ENCODE data around the gene ZNF414.
"Not testable (repeated sequence)": the region's sequence is repeated elsewhere in the genome, so short reads cannot be mapped to it uniquely, and the experiment has no call there.

ZNF414 gene

GRCh38 chr19:8514505-8515009 lies 590 bp upstream of the ZNF414 start:
- not testable (repeated sequence) for H2BK120ac ChIP-seq (ENCODE audit: low read depth, low read length); H4K8ac ChIP-seq (ENCODE audit: low read depth, low read length); H2BK5ac ChIP-seq (ENCODE audit: low read length); H3K27me3 ChIP-seq (ENCODE audit: control insufficient read depth in 3 of 3, insufficient read depth in 3 of 3, low read depth in 1 of 3, low read length in 3 of 3); H3K14ac ChIP-seq (ENCODE audit: low read length); H4K91ac ChIP-seq (ENCODE audit: low read depth, low read length, poor library complexity); H2AK5ac ChIP-seq (ENCODE audit: low read depth, low read length); H3K4me1 ChIP-seq (ENCODE audit: control insufficient read depth in 2 of 2, insufficient read depth in 1 of 2, low read depth in 1 of 2, low read length in 2 of 2); H3K18ac ChIP-seq (ENCODE audit: low read length); H3K9me3 ChIP-seq (replicated peaks in 1 of 2; ENCODE audit: control insufficient read depth in 2 of 2, insufficient read depth in 1 of 2, low read depth in 1 of 2, low read length in 2 of 2); H3K4ac ChIP-seq (ENCODE audit: low read length); DNase-seq (ENCODE audit: low spot score); H2BK12ac ChIP-seq (ENCODE audit: low read length)
- H3K9ac ChIP-seq (ENCODE audit: low read depth, low read length, poor library complexity), result peak overlapping the region; percentile 60
- peak overlapping the region; percentile 34 for H3K4me2 ChIP-seq (ENCODE audit: insufficient read depth, low read length, poor library complexity, severe bottlenecking)
- peak overlapping the region; percentile 34 to 84 for H3K4me3 ChIP-seq (ENCODE audit: low read length in 2 of 2)
- peak overlapping the region; percentile 98 for H2AFZ ChIP-seq (ENCODE audit: low read length)
- peak overlapping the region; percentile 97 for H3K23ac ChIP-seq (ENCODE audit: low read depth, low read length, poor library complexity)
- H3K27ac ChIP-seq (replicated peaks; ENCODE audit: low read length), result peak overlapping the region; percentile 84
- peaks cover 4 to 21% of the 10 kb centered on the region in 2 donors for H3K36me3 ChIP-seq (replicated peaks in 1 of 2; ENCODE audit: control insufficient read depth in 2 of 2, insufficient read depth in 2 of 2, low read length in 2 of 2)
- peak overlapping the region; percentile 25 for H2BK15ac ChIP-seq (ENCODE audit: low read length)
- WGBS, 2 donors (ENCODE audit: extremely low coverage in 2 of 2, insufficient read length in 2 of 2, insufficient replicate concordance in 1 of 2), result no CpG with 5 or more reads among the region's 21 CpGs
- H3K79me1 ChIP-seq (ENCODE audit: low read depth, low read length), result peaks cover 10% of the 10 kb centered on the region

DNA sequence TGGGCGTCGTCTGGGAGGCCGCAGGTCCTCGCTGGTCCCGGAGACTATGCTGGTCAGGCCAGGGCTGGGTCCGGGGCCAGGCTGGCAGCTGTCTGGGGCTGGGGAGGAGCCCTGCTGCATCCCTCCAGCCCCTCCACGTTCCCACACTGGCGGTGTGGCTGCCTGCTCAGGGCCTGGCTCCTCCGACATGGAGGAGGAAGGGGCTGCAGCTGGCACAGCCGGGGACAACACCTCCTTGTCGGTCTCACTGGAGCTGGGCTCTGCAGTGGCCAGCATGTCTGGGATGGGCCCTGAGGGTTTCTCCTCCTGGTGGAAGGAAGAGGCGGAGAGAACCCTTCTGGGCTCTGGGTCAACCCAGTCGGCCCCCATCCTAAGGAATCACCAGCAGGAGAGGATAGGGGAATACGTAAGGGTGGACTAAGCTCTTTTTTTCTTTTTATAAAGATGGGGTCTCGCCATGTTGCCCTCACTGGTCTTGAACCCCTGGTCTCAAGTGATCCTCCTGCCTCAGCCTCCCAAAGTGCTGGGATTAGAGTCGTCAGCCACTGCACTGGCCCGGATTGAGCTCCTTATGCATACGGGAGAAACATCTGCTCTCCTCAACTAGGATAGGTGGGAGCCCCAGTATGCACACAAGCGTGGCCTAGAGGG lies 806 bp downstream of the ZNF414 start:
- H3K27me3 ChIP-seq (ENCODE audit: control insufficient read depth in 3 of 3, insufficient read depth in 3 of 3, low read depth in 1 of 3, low read length in 3 of 3), result peaks cover 0 to 3% (median 0%) of the 10 kb centered on the region in 3 experiments
- no peak overlapping the region for H4K91ac ChIP-seq (ENCODE audit: low read depth, low read length, poor library complexity)
- H3K27ac ChIP-seq (replicated peaks; ENCODE audit: low read length), result peak overlapping the region; percentile 84
- peak overlapping the region; percentile 73 to 84 for H3K4me3 ChIP-seq (ENCODE audit: low read length in 2 of 2)
- H4K8ac ChIP-seq (ENCODE audit: low read depth, low read length), result peak overlapping the region; percentile 43
- H3K18ac ChIP-seq (ENCODE audit: low read length), result peak overlapping the region; percentile 82
- peak overlapping the region; percentile 53 for H3K4me2 ChIP-seq (ENCODE audit: insufficient read depth, low read length, poor library complexity, severe bottlenecking)
- H3K9ac ChIP-seq (ENCODE audit: low read depth, low read length, poor library complexity), result peak overlapping the region; percentile 80
- peak overlapping the region; percentile 79 for H3K4ac ChIP-seq (ENCODE audit: low read length)
- no peaks in the 10 kb centered on the region for H3K9me3 ChIP-seq (replicated peaks in 1 of 2; ENCODE audit: control insufficient read depth in 2 of 2, insufficient read depth in 1 of 2, low read depth in 1 of 2, low read length in 2 of 2)
- H3K4me1 ChIP-seq (ENCODE audit: control insufficient read depth in 2 of 2, insufficient read depth in 1 of 2, low read depth in 1 of 2, low read length in 2 of 2), result peaks cover 4 to 7% of the 10 kb centered on the region in 2 donors
- no peak overlapping the region for H2BK15ac ChIP-seq (ENCODE audit: low read length)
- no peak overlapping the region for H2BK120ac ChIP-seq (ENCODE audit: low read depth, low read length)
- peak overlapping the region; percentile 80 for H2AK5ac ChIP-seq (ENCODE audit: low read depth, low read length)
- H3K23ac ChIP-seq (ENCODE audit: low read depth, low read length, poor library complexity), result peak overlapping the region; percentile 71
- peaks cover 10% of the 10 kb centered on the region for H3K79me1 ChIP-seq (ENCODE audit: low read depth, low read length)
- no peak for DNase-seq (ENCODE audit: low spot score)
- H3K14ac ChIP-seq (ENCODE audit: low read length), result peak overlapping the region; percentile 21
- no CpG with 5 or more reads among the region's 19 CpGs for WGBS, 2 donors (ENCODE audit: extremely low coverage in 2 of 2, insufficient read length in 2 of 2, insufficient replicate concordance in 1 of 2)
- H2BK12ac ChIP-seq (ENCODE audit: low read length), result no peak overlapping the region
- peaks cover 4 to 23% of the 10 kb centered on the region in 2 donors for H3K36me3 ChIP-seq (replicated peaks in 1 of 2; ENCODE audit: control insufficient read depth in 2 of 2, insufficient read depth in 2 of 2, low read length in 2 of 2)
- H2BK5ac ChIP-seq (ENCODE audit: low read length), result no peak overlapping the region
- peak overlapping the region; percentile 98 for H2AFZ ChIP-seq (ENCODE audit: low read length)

- Histone ChIP-seq H3K14ac (ENCODE audit: low read length) (no peak overlapping the region), H3K27ac (replicated peaks; ENCODE audit: low read length) (no peak overlapping the region), H2BK5ac (ENCODE audit: low read length) (peak overlapping the region; percentile 4)
These were observed 1.6 kb downstream of the ZNF414 start for GRCh38 chr19:8512115-8512967.

More at GRCh38 chr19:8512115-8512967, 1.6 kb downstream of the ZNF414 start:
- no peak for DNase-seq (ENCODE audit: low spot score)
- no CpG with 5 or more reads among the region's 22 CpGs for WGBS, 2 donors (ENCODE audit: extremely low coverage in 2 of 2, insufficient read length in 2 of 2, insufficient replicate concordance in 1 of 2)
- peak overlapping the region; percentile 45 for H2BK15ac ChIP-seq (ENCODE audit: low read length)
- H3K9me3 ChIP-seq (replicated peaks in 1 of 2; ENCODE audit: control insufficient read depth in 2 of 2, insufficient read depth in 1 of 2, low read depth in 1 of 2, low read length in 2 of 2), result no peaks in the 10 kb centered on the region
- H3K9ac ChIP-seq (ENCODE audit: low read depth, low read length, poor library complexity), result no peak overlapping the region
- no peak overlapping the region for H3K18ac ChIP-seq (ENCODE audit: low read length)
- H3K79me1 ChIP-seq (ENCODE audit: low read depth, low read length), result peaks cover 10% of the 10 kb centered on the region
- H3K4ac ChIP-seq (ENCODE audit: low read length), result no peak overlapping the region
- no peak overlapping the region for H2AFZ ChIP-seq (ENCODE audit: low read length)
- H3K4me3 ChIP-seq (ENCODE audit: low read length in 2 of 2), result no peak overlapping the region
- no peak overlapping the region for H2BK120ac ChIP-seq (ENCODE audit: low read depth, low read length)
- peaks cover 4 to 7% of the 10 kb centered on the region in 2 donors for H3K4me1 ChIP-seq (ENCODE audit: control insufficient read depth in 2 of 2, insufficient read depth in 1 of 2, low read depth in 1 of 2, low read length in 2 of 2)
- H3K36me3 ChIP-seq (replicated peaks in 1 of 2; ENCODE audit: control insufficient read depth in 2 of 2, insufficient read depth in 2 of 2, low read length in 2 of 2), result peaks cover 5 to 23% of the 10 kb centered on the region in 2 donors
- no peak overlapping the region for H4K91ac ChIP-seq (ENCODE audit: low read depth, low read length, poor library complexity)
- no peak overlapping the region for H4K8ac ChIP-seq (ENCODE audit: low read depth, low read length)
- H3K27me3 ChIP-seq (ENCODE audit: control insufficient read depth in 3 of 3, insufficient read depth in 3 of 3, low read depth in 1 of 3, low read length in 3 of 3), result peaks cover 0 to 3% (median 0%) of the 10 kb centered on the region in 3 experiments
- no peak overlapping the region for H3K4me2 ChIP-seq (ENCODE audit: insufficient read depth, low read length, poor library complexity, severe bottlenecking)
- H2AK5ac ChIP-seq (ENCODE audit: low read depth, low read length), result peak overlapping the region; percentile 63
- H2BK12ac ChIP-seq (ENCODE audit: low read length), result no peak overlapping the region
- peak overlapping the region; percentile 51 for H3K23ac ChIP-seq (ENCODE audit: low read depth, low read length, poor library complexity)
